ENCODE data around the gene CFAP61. TPM values are rescaled to one million over a fixed set of nuclear protein-coding genes. Genes with fewer than 3 reads are reported as not detected.

The CFAP61 gene
- total RNA-seq, 2 experiments from 2014 or later, result not detected

DNA sequence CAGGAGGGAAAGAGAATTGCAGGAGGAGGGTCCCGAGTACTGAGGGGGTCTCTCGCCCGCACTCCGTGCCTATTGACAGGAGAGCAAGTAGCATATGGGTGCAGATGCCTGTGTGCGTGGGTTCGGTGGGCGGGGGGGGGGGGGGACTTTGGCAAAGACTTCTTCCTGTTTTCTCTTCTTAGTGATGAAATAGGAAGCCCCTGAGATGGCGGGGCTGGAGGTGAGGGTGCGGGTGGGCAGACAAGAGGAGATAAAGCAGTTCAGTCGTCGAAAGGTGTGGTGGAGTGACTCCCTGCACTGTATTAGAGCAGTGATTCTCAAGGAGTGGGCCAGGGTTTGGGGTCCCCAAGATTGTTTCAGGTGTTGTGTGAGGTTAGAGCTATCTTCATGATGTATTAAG, 31.4 kb upstream of the CFAP61 start:
- intact Hi-C loops (cut with micrococcal nuclease), result no loop called here
- no peak for ATAC-seq
- no peaks in the 10 kb centered on the region for H3K27me3 Mint-ChIP-seq
- TF ChIP-seq, protein P1, sequence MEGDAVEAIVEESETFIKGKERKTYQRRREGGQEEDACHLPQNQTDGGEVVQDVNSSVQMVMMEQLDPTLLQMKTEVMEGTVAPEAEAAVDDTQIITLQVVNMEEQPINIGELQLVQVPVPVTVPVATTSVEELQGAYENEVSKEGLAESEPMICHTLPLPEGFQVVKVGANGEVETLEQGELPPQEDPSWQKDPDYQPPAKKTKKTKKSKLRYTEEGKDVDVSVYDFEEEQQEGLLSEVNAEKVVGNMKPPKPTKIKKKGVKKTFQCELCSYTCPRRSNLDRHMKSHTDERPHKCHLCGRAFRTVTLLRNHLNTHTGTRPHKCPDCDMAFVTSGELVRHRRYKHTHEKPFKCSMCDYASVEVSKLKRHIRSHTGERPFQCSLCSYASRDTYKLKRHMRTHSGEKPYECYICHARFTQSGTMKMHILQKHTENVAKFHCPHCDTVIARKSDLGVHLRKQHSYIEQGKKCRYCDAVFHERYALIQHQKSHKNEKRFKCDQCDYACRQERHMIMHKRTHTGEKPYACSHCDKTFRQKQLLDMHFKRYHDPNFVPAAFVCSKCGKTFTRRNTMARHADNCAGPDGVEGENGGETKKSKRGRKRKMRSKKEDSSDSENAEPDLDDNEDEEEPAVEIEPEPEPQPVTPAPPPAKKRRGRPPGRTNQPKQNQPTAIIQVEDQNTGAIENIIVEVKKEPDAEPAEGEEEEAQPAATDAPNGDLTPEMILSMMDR (IDR thresholded peaks at IDR 0.05), result no peak
- ChIA-PET POLR2A (interaction anchor here (1.0 to 1.3 kb wide), 2 partner anchors 8 to 18 kb away, joined by 3 to 4 read pairs; no protein-coding TSS in a partner anchor), CTCF (no interaction called here)
- H3K9me3 Mint-ChIP-seq, result no peaks in the 10 kb centered on the region
- H3K4me1 Mint-ChIP-seq (ENCODE audit: low read depth), result peaks cover 68% of the 10 kb centered on the region
- H3K27ac Mint-ChIP-seq, result peak overlapping the region; percentile 86
- DNase-seq, result peak; percentile 21
- H3K36me3 Mint-ChIP-seq (ENCODE audit: low read depth), result peaks cover 52% of the 10 kb centered on the region
- H3K4me3 Mint-ChIP-seq, result peak overlapping the region; percentile 63

DNA sequence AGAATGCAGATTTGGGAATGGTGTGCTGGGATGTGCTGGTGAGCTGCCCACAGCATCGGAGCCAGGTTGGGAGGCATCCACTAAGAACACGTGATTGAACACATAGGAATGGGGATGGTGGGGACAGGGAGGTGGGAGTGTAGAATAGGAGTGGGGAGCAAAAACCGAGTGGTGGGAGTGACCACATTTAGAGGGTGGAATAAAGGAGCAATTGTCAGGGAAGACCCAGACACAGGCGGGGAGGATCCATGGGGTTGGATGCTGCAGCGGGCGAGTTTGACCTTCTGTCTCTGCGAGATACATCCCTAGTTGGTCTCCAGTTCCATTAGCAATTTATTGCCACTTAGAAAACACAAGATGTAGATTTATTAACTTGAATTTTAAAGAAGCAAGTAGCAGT, 30.5 kb upstream of the CFAP61 start:
- ATAC-seq (no peak), DNase-seq (no peak)
- Mint-ChIP-seq H3K27ac (peak overlapping the region; percentile 86), H3K4me1 (ENCODE audit: low read depth) (peaks cover 64% of the 10 kb centered on the region), H3K4me3 (peak overlapping the region; percentile 28), H3K9me3 (no peaks in the 10 kb centered on the region), H3K36me3 (ENCODE audit: low read depth) (peaks cover 57% of the 10 kb centered on the region), H3K27me3 (no peaks in the 10 kb centered on the region)
- TF ChIP-seq, protein P1 (IDR thresholded peaks at IDR 0.05), result no peak
- POLR2A ChIA-PET, result interaction anchor here (1.0 kb wide), 1 partner anchor 30 kb away, joined by 3 read pairs; the partner anchor contains the start of genes CFAP61 and CRNKL1
- intact Hi-C loops (cut with micrococcal nuclease), result no loop called here
- CTCF ChIA-PET, result interaction anchor here (1.0 kb wide), 1 partner anchor 30 kb away, joined by 4 read pairs; the partner anchor contains the start of genes CFAP61 and CRNKL1

DNA sequence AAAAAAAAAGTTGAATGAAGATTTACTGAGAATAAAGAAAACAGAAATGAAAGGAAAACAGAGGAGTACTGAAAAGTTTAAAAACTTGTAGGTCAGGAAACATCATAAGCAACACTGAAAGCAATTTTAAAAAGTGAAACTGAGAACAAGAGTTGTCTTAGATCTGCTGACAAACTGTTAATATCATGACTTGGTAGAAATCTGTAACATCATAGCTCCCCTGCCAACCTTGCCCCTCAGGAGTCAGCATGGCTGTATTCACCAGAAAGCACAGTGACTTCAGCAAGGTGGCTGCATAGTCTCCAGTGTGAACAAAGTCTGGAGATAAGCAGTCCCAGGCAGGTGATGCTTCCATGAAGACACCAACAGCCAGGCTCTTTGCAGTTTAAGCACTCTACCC, 29.8 kb upstream of the CFAP61 start:
- Mint-ChIP-seq H3K27ac (peak overlapping the region; percentile 76), H3K4me1 (ENCODE audit: low read depth) (peaks cover 62% of the 10 kb centered on the region), H3K4me3 (no peak overlapping the region), H3K9me3 (no peaks in the 10 kb centered on the region), H3K27me3 (no peaks in the 10 kb centered on the region), H3K36me3 (ENCODE audit: low read depth) (peaks cover 58% of the 10 kb centered on the region)
- TF ChIP-seq, protein P1 (IDR thresholded peaks at IDR 0.05), result no peak
- DNase-seq (no peak), ATAC-seq (peak; percentile 50)
- ChIA-PET POLR2A (interaction anchor here (1.0 kb wide), 1 partner anchor 30 kb away, joined by 3 read pairs; the partner anchor contains the start of genes CFAP61 and CRNKL1), CTCF (interaction anchor here (1.0 kb wide), 1 partner anchor 30 kb away, joined by 4 read pairs; the partner anchor contains the start of genes CFAP61 and CRNKL1)
- intact Hi-C loops (cut with micrococcal nuclease), result no loop called here

DNA sequence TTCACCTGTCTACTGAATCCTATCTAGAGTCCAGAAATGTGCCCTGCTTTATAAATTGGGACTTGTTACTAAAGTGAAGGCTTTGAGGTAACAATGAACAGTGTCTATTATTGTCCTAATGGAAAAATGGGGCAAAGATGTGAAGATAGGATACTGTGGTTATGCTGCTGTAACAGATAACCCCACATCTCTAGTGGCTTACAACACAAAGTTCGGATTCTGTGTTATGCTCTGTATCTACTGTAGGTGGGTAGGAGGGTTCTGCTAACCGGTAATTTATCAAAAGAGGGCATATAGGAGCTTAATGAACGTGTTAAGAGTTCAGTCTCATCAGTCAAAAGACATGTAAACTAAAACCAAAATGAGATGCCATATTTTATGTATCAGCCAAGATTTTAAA, 28.9 kb upstream of the CFAP61 start:
- DNase-seq (no peak), ATAC-seq (no peak)
- Mint-ChIP-seq H3K9me3 (no peaks in the 10 kb centered on the region), H3K36me3 (ENCODE audit: low read depth) (peaks cover 55% of the 10 kb centered on the region), H3K27me3 (no peaks in the 10 kb centered on the region), H3K4me3 (no peak overlapping the region), H3K4me1 (ENCODE audit: low read depth) (peaks cover 58% of the 10 kb centered on the region), H3K27ac (no peak overlapping the region)
- ChIA-PET POLR2A (no interaction called here), CTCF (no interaction called here)
- TF ChIP-seq, protein P1 (IDR thresholded peaks at IDR 0.05), result no peak
- intact Hi-C loops (cut with micrococcal nuclease), result no loop called here

DNA sequence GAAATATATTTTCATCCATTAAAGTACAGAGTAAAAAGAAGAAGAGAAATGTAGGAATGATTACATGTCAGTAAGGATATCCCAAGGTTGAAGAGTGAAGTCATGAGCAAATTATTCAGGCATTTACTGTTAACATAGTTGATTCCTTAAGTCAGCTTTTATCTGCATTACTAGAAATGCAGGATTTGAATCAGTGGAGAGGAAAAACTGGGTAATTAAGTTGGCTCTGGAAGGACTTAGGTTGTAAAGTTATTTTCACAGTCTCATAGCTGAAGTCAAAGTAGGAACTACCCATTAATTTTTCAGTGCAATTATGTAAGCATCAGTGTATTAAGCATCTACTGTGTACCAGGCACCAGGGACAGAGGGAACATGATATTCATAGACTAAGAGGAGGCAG, 27.4 kb upstream of the CFAP61 start:
- no peaks in the 10 kb centered on the region for H3K27me3 Mint-ChIP-seq
- no peak for DNase-seq
- TF ChIP-seq, protein P1 (IDR thresholded peaks at IDR 0.05), result no peak
- peak overlapping the region; percentile 39 for H3K27ac Mint-ChIP-seq
- H3K4me1 Mint-ChIP-seq (ENCODE audit: low read depth), result peaks cover 44% of the 10 kb centered on the region
- peaks cover 52% of the 10 kb centered on the region for H3K36me3 Mint-ChIP-seq (ENCODE audit: low read depth)
- ChIA-PET CTCF (no interaction called here), POLR2A (interaction anchor here (1.4 kb wide), 1 partner anchor 28 kb away, joined by 3 read pairs; the partner anchor contains the start of gene CFAP61)
- intact Hi-C loops (cut with micrococcal nuclease), result no loop called here
- no peak for ATAC-seq
- H3K9me3 Mint-ChIP-seq, result no peaks in the 10 kb centered on the region
- H3K4me3 Mint-ChIP-seq, result no peak overlapping the region

Measured in activated CD8-positive, alpha-beta T cell treated with anti-CD3 and anti-CD28 coated beads for 36 hours (primary cell).